ENCODE data around the gene IQSEC1.

- TF ChIP-seq CTCF (IDR thresholded peaks at IDR 0.05) (no peak), EZH2 (IDR thresholded peaks at IDR 0.05; ENCODE audit: borderline replicate concordance, insufficient read depth, low read depth, low read length, poor library complexity, severe bottlenecking) (no peak)
Measured at GRCh38 chr3:13120928-13121552, 47.8 kb upstream of the IQSEC1 start.
